ENCODE data around the gene ZMYM5.
"Not testable (repeated sequence)": the region's sequence is repeated elsewhere in the genome, so short reads cannot be mapped to it uniquely, and the experiment has no call there.

ZMYM5 gene

GRCh38 chr13:19863323-19864023 lies at the start of gene ZMYM5:
ZMYM5 (minus strand) TSS chr13:19863649; CDS start chr13:19852180, 11,469 bp downstream.
- Histone ChIP-seq H3K4me2 (peak within 1 kb of the TSS; percentile 57), H3K27ac (peak within 1 kb of the TSS; percentile 100), H3K9ac (peak within 1 kb of the TSS; percentile 95), H3K36me3 (ENCODE audit: insufficient read depth) (no peaks in the 10 kb centered on the region), H2AFZ (ENCODE audit: low read depth) (peak within 1 kb of the TSS; percentile 46), H4K20me1 (ENCODE audit: insufficient read depth) (no peaks in the 10 kb centered on the region), H3K27me3 (ENCODE audit: insufficient read depth, low read depth) (no peaks in the 10 kb centered on the region), H3K4me3 (IDR thresholded peaks at IDR 0.05; ENCODE audit: insufficient read depth, low read depth, low read length) (no peak within 1 kb of the TSS), H3K79me2 (ENCODE audit: insufficient read depth, low read depth) (peaks cover 41% of the 10 kb centered on the region; the same call in 1 of the 2 replicates), H3K4me1 (ENCODE audit: low read depth, poor library complexity, severe bottlenecking) (peaks cover 15% of the 10 kb centered on the region)
- no peak for TF ChIP-seq CTCF (conservative IDR thresholded peaks at IDR 0.05; ENCODE audit: low read depth, low read length)

GRCh38 chr13:19910336-19911072 lies 47.1 kb upstream of the ZMYM5 start:
- Histone ChIP-seq H3K9ac (peak overlapping the region; percentile 4; the same call in 1 of the 2 replicates), H3K4me3 (IDR thresholded peaks at IDR 0.05; ENCODE audit: insufficient read depth, low read depth, low read length) (no peak overlapping the region), H4K20me1 (ENCODE audit: insufficient read depth) (no peaks in the 10 kb centered on the region), H3K27me3 (ENCODE audit: insufficient read depth, low read depth) (no peaks in the 10 kb centered on the region), H3K36me3 (ENCODE audit: insufficient read depth) (no peaks in the 10 kb centered on the region), H2AFZ (ENCODE audit: low read depth) (peak overlapping the region; percentile 22; the same call in 1 of the 2 replicates), H3K4me1 (ENCODE audit: low read depth, poor library complexity, severe bottlenecking) (peaks cover 20% of the 10 kb centered on the region), H3K27ac (peak overlapping the region; percentile 50), H3K79me2 (ENCODE audit: insufficient read depth, low read depth) (no peaks in the 10 kb centered on the region), H3K4me2 (peak overlapping the region; percentile 63)
- no peak for TF ChIP-seq CTCF (conservative IDR thresholded peaks at IDR 0.05; ENCODE audit: low read depth, low read length)

GRCh38 chr13:19908350-19908986 lies 45.0 kb upstream of the ZMYM5 start:
- Histone ChIP-seq H3K27me3 (ENCODE audit: insufficient read depth, low read depth) (no peaks in the 10 kb centered on the region), H3K4me2 (no peak overlapping the region), H4K20me1 (ENCODE audit: insufficient read depth) (no peaks in the 10 kb centered on the region), H3K79me2 (ENCODE audit: insufficient read depth, low read depth) (no peaks in the 10 kb centered on the region), H3K9ac (no peak overlapping the region), H3K4me1 (ENCODE audit: low read depth, poor library complexity, severe bottlenecking) (peaks cover 20% of the 10 kb centered on the region), H3K36me3 (ENCODE audit: insufficient read depth) (no peaks in the 10 kb centered on the region), H2AFZ (ENCODE audit: low read depth) (no peak overlapping the region), H3K27ac (no peak overlapping the region), H3K4me3 (IDR thresholded peaks at IDR 0.05; ENCODE audit: insufficient read depth, low read depth, low read length) (no peak overlapping the region)
- no peak for TF ChIP-seq CTCF (conservative IDR thresholded peaks at IDR 0.05; ENCODE audit: low read depth, low read length)

GRCh38 chr13:19905487-19906195 lies 42.2 kb upstream of the ZMYM5 start:
- H2AFZ ChIP-seq (ENCODE audit: low read depth); H3K4me3 ChIP-seq (IDR thresholded peaks at IDR 0.05; ENCODE audit: insufficient read depth, low read depth, low read length); H3K4me2 ChIP-seq; H4K20me1 ChIP-seq (ENCODE audit: insufficient read depth); H3K9ac ChIP-seq; H3K27ac ChIP-seq; H3K79me2 ChIP-seq (ENCODE audit: insufficient read depth, low read depth); H3K36me3 ChIP-seq (ENCODE audit: insufficient read depth); H3K27me3 ChIP-seq (ENCODE audit: insufficient read depth, low read depth): not testable (repeated sequence)
- peaks cover 10% of the 10 kb centered on the region for H3K4me1 ChIP-seq (ENCODE audit: low read depth, poor library complexity, severe bottlenecking)

Measured in KMS-11 (cell line).